Astrocyte (in vitro differentiated cells and primary cell): ENCODE results near the gene DZANK1.

Experiments used
- CTCF ChIP-seq: IDR thresholded peaks from 2 replicates; pipeline ENCODE4 v1.5.1; 2011; ENCODE audit warnings: low read depth, mild to moderate bottlenecking, inconsistent platforms, low read length, moderate library complexity; ENCODE audit not compliant: insufficient read depth
- EZH2 ChIP-seq: IDR thresholded peaks from 2 replicates; pipeline ENCODE4 v1.6.1; 2012; ENCODE audit warnings: mild to moderate bottlenecking, low read length, inconsistent platforms; ENCODE audit not compliant: insufficient read depth

- TF ChIP-seq EZH2, result no peak
- no peak for TF ChIP-seq CTCF
Observed at GRCh38 chr20:18465536-18466200, 1.2 kb downstream of the DZANK1 start.
